Measurements from ENCODE around the gene RAD51AP2. TPM values are rescaled to one million over a fixed set of nuclear protein-coding genes. Genes with fewer than 3 reads are reported as not detected.

Gene RAD51AP2
- total and polyA plus RNA-seq, 10 of the 15 experiments (the other 5 are each of a cell fraction or from before 2014, with no cell fraction given): under 0.01 to 0.02 TPM; not detected in 8

- TF ChIP-seq, protein P1, sequence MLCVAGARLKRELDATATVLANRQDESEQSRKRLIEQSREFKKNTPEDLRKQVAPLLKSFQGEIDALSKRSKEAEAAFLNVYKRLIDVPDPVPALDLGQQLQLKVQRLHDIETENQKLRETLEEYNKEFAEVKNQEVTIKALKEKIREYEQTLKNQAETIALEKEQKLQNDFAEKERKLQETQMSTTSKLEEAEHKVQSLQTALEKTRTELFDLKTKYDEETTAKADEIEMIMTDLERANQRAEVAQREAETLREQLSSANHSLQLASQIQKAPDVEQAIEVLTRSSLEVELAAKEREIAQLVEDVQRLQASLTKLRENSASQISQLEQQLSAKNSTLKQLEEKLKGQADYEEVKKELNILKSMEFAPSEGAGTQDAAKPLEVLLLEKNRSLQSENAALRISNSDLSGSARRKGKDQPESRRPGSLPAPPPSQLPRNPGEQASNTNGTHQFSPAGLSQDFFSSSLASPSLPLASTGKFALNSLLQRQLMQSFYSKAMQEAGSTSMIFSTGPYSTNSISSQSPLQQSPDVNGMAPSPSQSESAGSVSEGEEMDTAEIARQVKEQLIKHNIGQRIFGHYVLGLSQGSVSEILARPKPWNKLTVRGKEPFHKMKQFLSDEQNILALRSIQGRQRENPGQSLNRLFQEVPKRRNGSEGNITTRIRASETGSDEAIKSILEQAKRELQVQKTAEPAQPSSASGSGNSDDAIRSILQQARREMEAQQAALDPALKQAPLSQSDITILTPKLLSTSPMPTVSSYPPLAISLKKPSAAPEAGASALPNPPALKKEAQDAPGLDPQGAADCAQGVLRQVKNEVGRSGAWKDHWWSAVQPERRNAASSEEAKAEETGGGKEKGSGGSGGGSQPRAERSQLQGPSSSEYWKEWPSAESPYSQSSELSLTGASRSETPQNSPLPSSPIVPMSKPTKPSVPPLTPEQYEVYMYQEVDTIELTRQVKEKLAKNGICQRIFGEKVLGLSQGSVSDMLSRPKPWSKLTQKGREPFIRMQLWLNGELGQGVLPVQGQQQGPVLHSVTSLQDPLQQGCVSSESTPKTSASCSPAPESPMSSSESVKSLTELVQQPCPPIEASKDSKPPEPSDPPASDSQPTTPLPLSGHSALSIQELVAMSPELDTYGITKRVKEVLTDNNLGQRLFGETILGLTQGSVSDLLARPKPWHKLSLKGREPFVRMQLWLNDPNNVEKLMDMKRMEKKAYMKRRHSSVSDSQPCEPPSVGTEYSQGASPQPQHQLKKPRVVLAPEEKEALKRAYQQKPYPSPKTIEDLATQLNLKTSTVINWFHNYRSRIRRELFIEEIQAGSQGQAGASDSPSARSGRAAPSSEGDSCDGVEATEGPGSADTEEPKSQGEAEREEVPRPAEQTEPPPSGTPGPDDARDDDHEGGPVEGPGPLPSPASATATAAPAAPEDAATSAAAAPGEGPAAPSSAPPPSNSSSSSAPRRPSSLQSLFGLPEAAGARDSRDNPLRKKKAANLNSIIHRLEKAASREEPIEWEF (IDR thresholded peaks at IDR 0.05; ENCODE audit: insufficient replicate concordance, low read depth, low read length): no peak
- TF ChIP-seq, protein P2, sequence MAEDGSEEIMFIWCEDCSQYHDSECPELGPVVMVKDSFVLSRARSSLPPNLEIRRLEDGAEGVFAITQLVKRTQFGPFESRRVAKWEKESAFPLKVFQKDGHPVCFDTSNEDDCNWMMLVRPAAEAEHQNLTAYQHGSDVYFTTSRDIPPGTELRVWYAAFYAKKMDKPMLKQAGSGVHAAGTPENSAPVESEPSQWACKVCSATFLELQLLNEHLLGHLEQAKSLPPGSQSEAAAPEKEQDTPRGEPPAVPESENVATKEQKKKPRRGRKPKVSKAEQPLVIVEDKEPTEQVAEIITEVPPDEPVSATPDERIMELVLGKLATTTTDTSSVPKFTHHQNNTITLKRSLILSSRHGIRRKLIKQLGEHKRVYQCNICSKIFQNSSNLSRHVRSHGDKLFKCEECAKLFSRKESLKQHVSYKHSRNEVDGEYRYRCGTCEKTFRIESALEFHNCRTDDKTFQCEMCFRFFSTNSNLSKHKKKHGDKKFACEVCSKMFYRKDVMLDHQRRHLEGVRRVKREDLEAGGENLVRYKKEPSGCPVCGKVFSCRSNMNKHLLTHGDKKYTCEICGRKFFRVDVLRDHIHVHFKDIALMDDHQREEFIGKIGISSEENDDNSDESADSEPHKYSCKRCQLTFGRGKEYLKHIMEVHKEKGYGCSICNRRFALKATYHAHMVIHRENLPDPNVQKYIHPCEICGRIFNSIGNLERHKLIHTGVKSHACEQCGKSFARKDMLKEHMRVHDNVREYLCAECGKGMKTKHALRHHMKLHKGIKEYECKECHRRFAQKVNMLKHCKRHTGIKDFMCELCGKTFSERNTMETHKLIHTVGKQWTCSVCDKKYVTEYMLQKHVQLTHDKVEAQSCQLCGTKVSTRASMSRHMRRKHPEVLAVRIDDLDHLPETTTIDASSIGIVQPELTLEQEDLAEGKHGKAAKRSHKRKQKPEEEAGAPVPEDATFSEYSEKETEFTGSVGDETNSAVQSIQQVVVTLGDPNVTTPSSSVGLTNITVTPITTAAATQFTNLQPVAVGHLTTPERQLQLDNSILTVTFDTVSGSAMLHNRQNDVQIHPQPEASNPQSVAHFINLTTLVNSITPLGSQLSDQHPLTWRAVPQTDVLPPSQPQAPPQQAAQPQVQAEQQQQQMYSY (CRISPR knock-in tag; IDR thresholded peaks at IDR 0.05): no peak
- no peak for TF ChIP-seq TBL1XR1 (IDR thresholded peaks at IDR 0.05; ENCODE audit: low read depth, low read length)
- no peak for TF ChIP-seq RBBP5 (conservative IDR thresholded peaks at IDR 0.05)
- no peak for TF ChIP-seq NFXL1 (IDR thresholded peaks at IDR 0.05; ENCODE audit: borderline replicate concordance)
- TF ChIP-seq DPF2 (IDR thresholded peaks at IDR 0.05): no peak
- TF ChIP-seq ZNF274 (IDR thresholded peaks at IDR 0.05; ENCODE audit: insufficient read depth, insufficient read length): no peak
Measured at GRCh38 chr2:17547737-17548136, 29.5 kb upstream of the RAD51AP2 start (continued).
